HepG2 (cell line): ENCODE measurements around the gene ZSCAN1. TPM values are rescaled to one million over a fixed set of nuclear protein-coding genes. Genes with fewer than 3 reads are reported as not detected.
A peak's percentile ranks its signal among the peaks of the same experiment; 100 is the strongest.

ENCODE experiments used
- ADNP ChIP-seq: sonication (generic); formaldehyde crosslinking; IDR thresholded peaks from 2 replicates; pipeline ENCODE4 v1.4.0; 2020; ENCODE audit warnings: missing genetic modification reagents
- CEBPZ ChIP-seq: IDR thresholded peaks from 2 replicates; pipeline ENCODE4 v1.6.1; 2012; ENCODE audit warnings: low read length, improper control_type of control experiment
- FOXO4 ChIP-seq: sonication (generic); formaldehyde crosslinking; conservative IDR thresholded peaks from 2 replicates; pipeline ENCODE4 v1.8.1; 2023; ENCODE audit warnings: missing genetic modification reagents
- GRHL1 ChIP-seq: sonication (generic); formaldehyde crosslinking; conservative IDR thresholded peaks from 2 replicates; pipeline ENCODE4 v1.8.0; 2022; ENCODE audit warnings: missing genetic modification reagents
- KLF13 ChIP-seq: sonication (generic); formaldehyde crosslinking; IDR thresholded peaks from 2 replicates; pipeline ENCODE4 v1.4.0; 2020; ENCODE audit warnings: mild to moderate bottlenecking, missing genetic modification reagents
- MTF1 ChIP-seq: sonication (generic); formaldehyde crosslinking; IDR thresholded peaks from 2 replicates; pipeline ENCODE4 v1.5.0; 2020; ENCODE audit warnings: missing genetic modification reagents
- MXI1 ChIP-seq: IDR thresholded peaks from 3 replicates; pipeline ENCODE4 v1.6.1; 2012; ENCODE audit warnings: low read depth, low read length, inconsistent platforms, borderline replicate concordance
- MYNN ChIP-seq: sonication (generic); formaldehyde crosslinking; IDR thresholded peaks from 2 replicates; pipeline ENCODE4 v1.4.0; 2020; ENCODE audit warnings: mild to moderate bottlenecking, low read depth, missing genetic modification reagents
- REXO4 ChIP-seq: sonication (generic); formaldehyde crosslinking; IDR thresholded peaks from 2 replicates; pipeline ENCODE4 v1.8.0; 2022; ENCODE audit warnings: missing genetic modification reagents, mild to moderate bottlenecking, borderline replicate concordance
- SNAI1 ChIP-seq: sonication (generic); formaldehyde crosslinking; IDR thresholded peaks from 2 replicates; pipeline ENCODE4 v1.5.0; 2020; ENCODE audit warnings: mild to moderate bottlenecking, missing genetic modification reagents, borderline replicate concordance
- SP4 ChIP-seq: sonication (generic); formaldehyde crosslinking; IDR thresholded peaks from 2 replicates; pipeline ENCODE4 v1.8.1; 2023; ENCODE audit warnings: mild to moderate bottlenecking, missing genetic modification reagents
- TERF1 ChIP-seq: sonication (generic); formaldehyde crosslinking; IDR thresholded peaks from 2 replicates; pipeline ENCODE4 v1.8.0; 2022; ENCODE audit warnings: mild to moderate bottlenecking, missing genetic modification reagents, moderate library complexity
- TRIM22 ChIP-seq: fragments of 450-650 bp; IDR thresholded peaks from 2 replicates; pipeline ENCODE4 v1.6.1; 2017
- ZFY ChIP-seq: sonication (generic); formaldehyde crosslinking; IDR thresholded peaks from 2 replicates; pipeline ENCODE4 v1.4.0; 2020; ENCODE audit warnings: missing genetic modification reagents
- ZNF101 ChIP-seq: sonication (generic); formaldehyde crosslinking; IDR thresholded peaks from 2 replicates; pipeline ENCODE4 v1.4.0; 2020; ENCODE audit warnings: mild to moderate bottlenecking, low read depth, missing genetic modification reagents, borderline replicate concordance
- ZNF263 ChIP-seq: sonication (generic); formaldehyde crosslinking; IDR thresholded peaks from 2 replicates; pipeline ENCODE4 v1.4.0; 2020; ENCODE audit warnings: missing genetic modification reagents
- ZNF496 ChIP-seq: sonication (generic); formaldehyde crosslinking; IDR thresholded peaks from 2 replicates; pipeline ENCODE4 v1.8.1; 2023; ENCODE audit warnings: mild to moderate bottlenecking, moderate library complexity, missing genetic modification reagents; ENCODE audit not compliant: insufficient replicate concordance
- ZNF615 ChIP-seq: sonication (generic); formaldehyde crosslinking; IDR thresholded peaks from 2 replicates; pipeline ENCODE4 v1.5.0; 2020; ENCODE audit warnings: mild to moderate bottlenecking, missing genetic modification reagents, borderline replicate concordance
- ZNF776 ChIP-seq: sonication (generic); formaldehyde crosslinking; IDR thresholded peaks from 2 replicates; pipeline ENCODE4 v1.4.0; 2020; ENCODE audit warnings: mild to moderate bottlenecking, missing genetic modification reagents
- polyA plus RNA-seq, 8 experiments: library from polyadenylated mRNA; depleted of rRNA in 3 of 8; stranded (reverse) in 7 of 8; unstranded in 1 of 8; fragments of >200 nt; fragmentation: Illumina TruSeq in 4 of 8; extraction: Trizol in 4 of 8; gene quantifications; 2 replicates each; pipeline versions ENCODE4 v1.2.1 to v1.2.3, GENCODE V29; 2011 to 2016; ENCODE audit warnings: low read depth in 4 of 8, missing spikeins in 1 of 8, mixed read lengths in 1 of 8; ENCODE audit not compliant: insufficient read depth in 1 of 8
- total RNA-seq, 5 experiments: library from RNA; depleted of rRNA; stranded (reverse); fragments of >200 nt; fragmentation: Illumina TruSeq; extraction: Trizol; gene quantifications; 2 replicates each; pipeline ENCODE4 v1.2.3, GENCODE V29; 2016; ENCODE audit warnings: low read depth in 1 of 5
- TF ChIP-seq, protein P1 (sequence below): IDR thresholded peaks from 2 replicates; pipeline ENCODE4 v1.6.1; 2018; ENCODE audit warnings: missing genetic modification reagents, mild to moderate bottlenecking, missing compliant biosample characterization

Gene ZSCAN1
- total and polyA plus RNA-seq, 2 of the 13 experiments (the other 11 are each of a cell fraction or from before 2014, with no cell fraction given) = not detected

DNA sequence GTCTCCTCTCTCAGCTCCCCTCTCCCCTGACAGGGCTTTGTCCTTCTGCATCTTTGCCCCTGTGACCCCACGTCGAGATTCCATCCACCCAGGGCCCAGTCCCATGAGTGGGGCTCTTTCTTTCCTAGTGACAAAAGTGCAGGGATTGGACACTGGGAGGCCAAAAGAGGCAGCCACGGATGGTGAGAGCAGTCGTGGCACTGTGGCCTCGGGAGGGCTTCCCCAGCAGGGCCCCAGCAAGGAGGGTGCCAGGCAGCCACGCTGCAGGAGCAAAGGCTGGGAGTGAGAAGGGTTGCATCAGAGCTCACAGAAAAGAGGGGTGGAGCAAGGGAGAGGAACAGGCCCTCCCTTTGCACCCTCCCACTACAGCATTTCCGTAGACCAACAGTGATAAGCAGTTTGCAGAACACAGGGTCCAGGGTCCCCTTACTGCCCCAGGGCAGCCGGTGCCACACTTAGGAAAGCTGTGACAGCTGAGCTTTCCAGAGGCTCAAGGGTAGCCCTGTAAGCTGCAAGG lies 4.9 kb downstream of the ZSCAN1 start (continued):
- TF ChIP-seq ZFY (CRISPR knock-in tag) = peak; percentile 61; the same call in 1 of the 2 replicates
- TF ChIP-seq, protein P1, sequence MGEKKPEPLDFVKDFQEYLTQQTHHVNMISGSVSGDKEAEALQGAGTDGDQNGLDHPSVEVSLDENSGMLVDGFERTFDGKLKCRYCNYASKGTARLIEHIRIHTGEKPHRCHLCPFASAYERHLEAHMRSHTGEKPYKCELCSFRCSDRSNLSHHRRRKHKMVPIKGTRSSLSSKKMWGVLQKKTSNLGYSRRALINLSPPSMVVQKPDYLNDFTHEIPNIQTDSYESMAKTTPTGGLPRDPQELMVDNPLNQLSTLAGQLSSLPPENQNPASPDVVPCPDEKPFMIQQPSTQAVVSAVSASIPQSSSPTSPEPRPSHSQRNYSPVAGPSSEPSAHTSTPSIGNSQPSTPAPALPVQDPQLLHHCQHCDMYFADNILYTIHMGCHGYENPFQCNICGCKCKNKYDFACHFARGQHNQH = no peak
- TF ChIP-seq SP4 (CRISPR knock-in tag) = peak; percentile 49; the same call in 1 of the 2 replicates
- TF ChIP-seq SNAI1 (CRISPR knock-in tag) = no peak
- TF ChIP-seq ZNF496 (CRISPR knock-in tag) = no peak
- no peak for TF ChIP-seq ADNP (CRISPR knock-in tag)
- no peak for TF ChIP-seq ZNF615 (CRISPR knock-in tag)
- no peak for TF ChIP-seq CEBPZ
- TF ChIP-seq MXI1 = no peak
- no peak for TF ChIP-seq MTF1 (CRISPR knock-in tag)
- TF ChIP-seq ZNF776 (CRISPR knock-in tag) = no peak
- TF ChIP-seq KLF13 (CRISPR knock-in tag) = no peak
- TF ChIP-seq FOXO4 (CRISPR knock-in tag) = no peak
- no peak for TF ChIP-seq ZNF101
- TF ChIP-seq ZNF263 (CRISPR knock-in tag) = no peak
- no peak for TF ChIP-seq TERF1 (CRISPR knock-in tag)
- no peak for TF ChIP-seq REXO4
- no peak for TF ChIP-seq MYNN (CRISPR knock-in tag)
- no peak for TF ChIP-seq GRHL1
- TF ChIP-seq TRIM22 = no peak
